ENCODE data around the gene PACRG. TPM values are rescaled to one million over a fixed set of nuclear protein-coding genes. Genes with fewer than 3 reads are reported as not detected.
A peak's percentile ranks its signal among the peaks of the same experiment; 100 is the strongest.

PACRG gene
- total RNA-seq, 1 donor from 2014 or later = 1.2 TPM

DNA sequence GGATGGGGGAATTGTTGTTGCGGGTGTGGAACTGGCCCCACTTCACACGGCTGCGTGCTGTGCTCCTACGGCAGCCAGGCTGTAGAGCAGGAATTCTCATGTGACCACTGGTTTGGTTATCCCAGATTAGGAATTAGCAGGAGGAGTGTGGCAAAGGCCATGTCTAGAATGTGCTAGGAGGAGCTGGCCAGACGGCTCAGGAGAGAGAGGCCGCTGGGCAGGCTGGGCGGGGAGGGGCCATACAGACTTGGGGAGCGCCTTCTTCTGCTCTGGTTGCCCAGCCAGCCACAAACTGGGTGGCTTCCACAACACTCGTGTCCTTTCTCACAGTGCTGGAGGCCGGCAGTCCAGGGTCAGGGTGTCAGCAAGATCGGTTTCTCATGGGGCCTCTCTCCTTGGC is 441.7 kb downstream of the PACRG start:
- no peak overlapping the region for H3K27ac Mint-ChIP-seq (ENCODE audit: unreplicated experiment)
- no peak for DNase-seq (ENCODE audit: extremely low spot score, unreplicated experiment)
- TF ChIP-seq, protein P1, sequence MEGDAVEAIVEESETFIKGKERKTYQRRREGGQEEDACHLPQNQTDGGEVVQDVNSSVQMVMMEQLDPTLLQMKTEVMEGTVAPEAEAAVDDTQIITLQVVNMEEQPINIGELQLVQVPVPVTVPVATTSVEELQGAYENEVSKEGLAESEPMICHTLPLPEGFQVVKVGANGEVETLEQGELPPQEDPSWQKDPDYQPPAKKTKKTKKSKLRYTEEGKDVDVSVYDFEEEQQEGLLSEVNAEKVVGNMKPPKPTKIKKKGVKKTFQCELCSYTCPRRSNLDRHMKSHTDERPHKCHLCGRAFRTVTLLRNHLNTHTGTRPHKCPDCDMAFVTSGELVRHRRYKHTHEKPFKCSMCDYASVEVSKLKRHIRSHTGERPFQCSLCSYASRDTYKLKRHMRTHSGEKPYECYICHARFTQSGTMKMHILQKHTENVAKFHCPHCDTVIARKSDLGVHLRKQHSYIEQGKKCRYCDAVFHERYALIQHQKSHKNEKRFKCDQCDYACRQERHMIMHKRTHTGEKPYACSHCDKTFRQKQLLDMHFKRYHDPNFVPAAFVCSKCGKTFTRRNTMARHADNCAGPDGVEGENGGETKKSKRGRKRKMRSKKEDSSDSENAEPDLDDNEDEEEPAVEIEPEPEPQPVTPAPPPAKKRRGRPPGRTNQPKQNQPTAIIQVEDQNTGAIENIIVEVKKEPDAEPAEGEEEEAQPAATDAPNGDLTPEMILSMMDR (IDR thresholded peaks at IDR 0.05) = no peak
- H3K4me1 Mint-ChIP-seq (ENCODE audit: unreplicated experiment) = no peaks in the 10 kb centered on the region
- peaks cover 12% of the 10 kb centered on the region for H3K9me3 Mint-ChIP-seq (ENCODE audit: unreplicated experiment)
- no peaks in the 10 kb centered on the region for H3K36me3 Mint-ChIP-seq (ENCODE audit: unreplicated experiment)
- H3K27me3 Mint-ChIP-seq (ENCODE audit: unreplicated experiment) = peaks cover 3% of the 10 kb centered on the region
- H3K4me3 Mint-ChIP-seq (ENCODE audit: unreplicated experiment) = no peak overlapping the region

DNA sequence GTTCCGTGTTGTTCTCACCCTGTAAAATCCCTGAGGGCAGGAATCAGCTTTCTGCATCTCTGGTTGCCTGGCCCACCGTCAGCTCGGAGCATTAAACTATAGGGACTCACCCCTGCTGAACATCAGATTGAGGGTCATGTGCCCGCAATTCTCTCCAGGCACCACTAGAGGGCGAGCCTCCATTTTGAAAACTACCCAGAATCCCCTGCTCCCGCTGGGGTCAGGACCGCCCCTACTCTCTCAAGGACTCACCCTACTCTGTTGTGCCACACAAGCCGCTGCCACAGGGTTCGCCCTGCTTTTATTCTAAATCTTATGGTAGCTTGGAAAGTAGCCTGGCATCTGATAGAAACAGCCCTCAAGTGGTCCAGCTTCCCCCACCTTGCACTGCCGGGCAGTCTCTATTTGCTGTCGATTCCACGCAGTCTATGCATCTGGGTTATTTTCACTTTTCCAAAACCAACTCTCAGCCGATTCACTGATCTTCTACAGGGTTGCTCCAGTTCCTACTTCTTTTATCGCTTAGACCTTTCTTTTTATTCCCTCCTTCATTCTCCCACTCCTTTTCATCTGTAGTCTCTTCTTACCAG is 442.6 kb downstream of the PACRG start:
- Mint-ChIP-seq H3K27me3 (ENCODE audit: unreplicated experiment) (peaks cover 3% of the 10 kb centered on the region), H3K9me3 (ENCODE audit: unreplicated experiment) (peaks cover 12% of the 10 kb centered on the region), H3K27ac (ENCODE audit: unreplicated experiment) (no peak overlapping the region), H3K4me1 (ENCODE audit: unreplicated experiment) (no peaks in the 10 kb centered on the region), H3K4me3 (ENCODE audit: unreplicated experiment) (no peak overlapping the region), H3K36me3 (ENCODE audit: unreplicated experiment) (no peaks in the 10 kb centered on the region)
- TF ChIP-seq, protein P1 (IDR thresholded peaks at IDR 0.05) = peak; percentile 61
- DNase-seq (ENCODE audit: extremely low spot score, unreplicated experiment) = peak; percentile 66

DNA sequence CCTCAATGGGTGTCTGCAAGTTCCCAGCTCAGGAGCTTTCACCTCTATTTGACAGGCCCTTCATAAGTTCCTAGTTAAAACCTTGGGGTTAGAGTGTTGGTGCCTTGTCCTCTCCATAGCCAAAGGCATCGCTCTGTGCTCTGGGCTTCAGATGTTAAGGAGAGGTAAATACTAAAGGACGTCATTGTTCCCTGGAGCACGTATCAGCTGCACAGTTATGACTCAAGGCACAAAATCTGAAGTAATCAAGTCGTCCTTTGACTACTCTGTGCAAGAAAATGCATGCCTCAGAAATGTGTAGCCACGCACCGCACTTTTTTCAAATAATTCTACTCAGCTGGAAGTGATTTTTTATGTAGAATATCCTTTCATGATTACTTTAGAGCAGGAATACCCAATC is 446.0 kb downstream of the PACRG start:
- Mint-ChIP-seq H3K9me3 (ENCODE audit: unreplicated experiment) (peaks cover 12% of the 10 kb centered on the region), H3K27me3 (ENCODE audit: unreplicated experiment) (peaks cover 2% of the 10 kb centered on the region), H3K4me3 (ENCODE audit: unreplicated experiment) (no peak overlapping the region), H3K4me1 (ENCODE audit: unreplicated experiment) (peaks cover 9% of the 10 kb centered on the region), H3K27ac (ENCODE audit: unreplicated experiment) (no peak overlapping the region), H3K36me3 (ENCODE audit: unreplicated experiment) (no peaks in the 10 kb centered on the region)
- TF ChIP-seq, protein P1 (IDR thresholded peaks at IDR 0.05) = no peak
- DNase-seq (ENCODE audit: extremely low spot score, unreplicated experiment) = no peak

DNA sequence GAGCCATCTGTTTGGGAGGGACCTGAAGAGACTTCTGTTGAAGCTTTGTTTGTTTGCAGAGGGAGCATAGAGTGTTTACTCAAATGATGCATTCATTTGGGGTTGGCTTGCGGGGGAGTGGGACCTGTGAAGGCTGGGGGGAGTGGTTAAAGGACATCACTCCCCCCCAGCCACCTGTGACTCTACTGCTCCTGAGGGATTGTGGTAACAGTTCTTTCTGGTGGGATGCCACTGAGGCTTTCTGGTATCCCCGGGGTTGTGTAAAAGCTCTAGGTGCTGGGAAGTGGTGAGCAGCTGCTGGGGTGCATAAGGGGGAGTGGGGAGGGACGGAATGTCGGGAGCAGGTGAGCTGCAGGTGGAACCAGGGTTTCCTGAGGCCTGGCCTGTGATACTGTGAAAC is 447.5 kb downstream of the PACRG start:
- peaks cover 4% of the 10 kb centered on the region for H3K9me3 Mint-ChIP-seq (ENCODE audit: unreplicated experiment)
- peaks cover 2% of the 10 kb centered on the region for H3K27me3 Mint-ChIP-seq (ENCODE audit: unreplicated experiment)
- no peaks in the 10 kb centered on the region for H3K36me3 Mint-ChIP-seq (ENCODE audit: unreplicated experiment)
- peaks cover 9% of the 10 kb centered on the region for H3K4me1 Mint-ChIP-seq (ENCODE audit: unreplicated experiment)
- H3K27ac Mint-ChIP-seq (ENCODE audit: unreplicated experiment) = no peak overlapping the region
- no peak overlapping the region for H3K4me3 Mint-ChIP-seq (ENCODE audit: unreplicated experiment)
- no peak for DNase-seq (ENCODE audit: extremely low spot score, unreplicated experiment)
- TF ChIP-seq, protein P1 (IDR thresholded peaks at IDR 0.05) = no peak

DNA sequence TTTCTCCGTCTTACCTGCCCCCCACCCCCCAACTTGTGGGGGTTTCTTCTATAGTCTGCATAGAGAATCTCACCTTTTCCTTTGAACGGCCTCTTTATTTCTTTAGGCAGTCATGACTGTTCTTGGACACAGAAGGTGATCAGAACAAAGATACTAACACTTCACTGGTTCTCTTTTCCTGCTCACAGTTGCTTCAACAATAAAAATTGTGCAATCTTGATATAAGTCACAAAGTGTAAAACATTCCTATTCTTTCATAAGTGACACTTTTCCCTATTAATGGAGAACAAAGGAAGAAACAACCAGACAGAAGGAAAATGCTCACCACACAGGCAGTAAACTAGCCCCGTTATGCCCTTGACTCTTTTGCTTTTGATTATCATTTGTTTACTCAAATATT is 448.3 kb downstream of the PACRG start:
- Mint-ChIP-seq H3K4me1 (ENCODE audit: unreplicated experiment) (peaks cover 12% of the 10 kb centered on the region), H3K9me3 (ENCODE audit: unreplicated experiment) (no peaks in the 10 kb centered on the region), H3K27me3 (ENCODE audit: unreplicated experiment) (peaks cover 2% of the 10 kb centered on the region), H3K27ac (ENCODE audit: unreplicated experiment) (no peak overlapping the region), H3K36me3 (ENCODE audit: unreplicated experiment) (no peaks in the 10 kb centered on the region), H3K4me3 (ENCODE audit: unreplicated experiment) (no peak overlapping the region)
- TF ChIP-seq, protein P1 (IDR thresholded peaks at IDR 0.05) = no peak
- no peak for DNase-seq (ENCODE audit: extremely low spot score, unreplicated experiment)

All from osteocyte (in vitro differentiated cells).